ENCODE measurements around the gene EFCAB8.
"Not testable (repeated sequence)": the region's sequence is repeated elsewhere in the genome, so short reads cannot be mapped to it uniquely, and the experiment has no call there.

EFCAB8 gene

GRCh38 chr20:32962053-32962452, 103.3 kb downstream of the EFCAB8 start:
- no peak overlapping the region for H3K9ac ChIP-seq (ENCODE audit: low read depth, low read length)
- no peaks in the 10 kb centered on the region for H3K36me3 ChIP-seq (ENCODE audit: insufficient read depth, low read depth, low read length)
- H3K4me1 ChIP-seq (ENCODE audit: insufficient read depth, low read length) = no peaks in the 10 kb centered on the region
- H3K9me3 ChIP-seq (ENCODE audit: insufficient read depth, low read depth, low read length) = peaks cover 3% of the 10 kb centered on the region; the same call in 1 of the 2 replicates
- no peak overlapping the region for H3K4me3 ChIP-seq (ENCODE audit: low read length)
- no peak overlapping the region for H3K27ac ChIP-seq (ENCODE audit: low read length)
- no peaks in the 10 kb centered on the region for H3K27me3 ChIP-seq (ENCODE audit: insufficient read depth, low read length)

GRCh38 chr20:32962646-32963045, 103.9 kb downstream of the EFCAB8 start:
- H3K36me3 ChIP-seq (ENCODE audit: insufficient read depth, low read depth, low read length); H3K27me3 ChIP-seq (ENCODE audit: insufficient read depth, low read length); H3K27ac ChIP-seq (ENCODE audit: low read length); H3K4me3 ChIP-seq (ENCODE audit: low read length); H3K9ac ChIP-seq (ENCODE audit: low read depth, low read length); H3K9me3 ChIP-seq (ENCODE audit: insufficient read depth, low read depth, low read length); H3K4me1 ChIP-seq (ENCODE audit: insufficient read depth, low read length): not testable (repeated sequence)

DNA sequence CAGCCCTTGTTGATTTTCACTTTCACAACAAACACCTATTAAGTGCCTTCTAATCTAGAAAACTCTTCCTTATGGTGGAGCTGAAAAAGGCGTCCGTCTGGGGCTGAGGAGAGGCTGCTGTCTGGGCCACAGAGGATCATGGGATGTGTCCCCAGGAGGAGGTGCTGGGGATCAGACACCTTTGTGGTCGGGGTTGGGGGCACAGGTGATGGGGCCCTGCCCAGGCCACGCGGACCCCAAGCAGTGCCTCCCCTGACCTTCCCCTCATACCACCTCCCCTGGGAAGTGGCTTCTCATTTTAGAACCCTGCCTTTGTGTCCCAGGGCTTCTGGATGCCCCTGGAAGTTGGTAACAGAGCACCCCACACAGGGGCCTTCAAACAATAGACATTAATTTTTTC, 104.5 kb downstream of the EFCAB8 start:
- Histone ChIP-seq H3K9me3 (ENCODE audit: insufficient read depth, low read depth, low read length) (no peaks in the 10 kb centered on the region), H3K27ac (ENCODE audit: low read length) (no peak overlapping the region), H3K36me3 (ENCODE audit: insufficient read depth, low read depth, low read length) (no peaks in the 10 kb centered on the region), H3K9ac (ENCODE audit: low read depth, low read length) (no peak overlapping the region), H3K27me3 (ENCODE audit: insufficient read depth, low read length) (no peaks in the 10 kb centered on the region), H3K4me1 (ENCODE audit: insufficient read depth, low read length) (no peaks in the 10 kb centered on the region), H3K4me3 (ENCODE audit: low read length) (no peak overlapping the region)

DNA sequence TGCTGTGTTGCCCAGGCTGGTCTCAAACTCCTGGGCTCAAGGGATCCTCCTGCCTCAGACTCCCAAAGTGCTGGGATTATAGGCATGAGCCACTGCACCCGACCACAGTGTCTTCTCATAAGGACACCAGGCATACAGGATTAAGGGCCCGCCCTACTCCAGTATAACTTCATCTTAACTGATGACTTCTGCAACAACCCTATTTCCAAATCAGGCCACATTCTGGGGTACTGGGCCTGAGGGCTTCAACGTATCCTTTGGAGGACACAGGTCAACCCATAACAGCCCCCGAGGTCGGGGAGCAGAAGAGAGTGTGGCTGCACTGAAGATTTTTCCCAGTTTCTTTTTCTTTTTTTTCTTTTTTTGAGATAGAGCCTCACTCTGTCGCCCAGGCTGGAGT, 105.9 kb downstream of the EFCAB8 start:
- Histone ChIP-seq H3K36me3 (ENCODE audit: insufficient read depth, low read depth, low read length) (no peaks in the 10 kb centered on the region), H3K9me3 (ENCODE audit: insufficient read depth, low read depth, low read length) (no peaks in the 10 kb centered on the region), H3K9ac (ENCODE audit: low read depth, low read length) (no peak overlapping the region), H3K27ac (ENCODE audit: low read length) (no peak overlapping the region), H3K27me3 (ENCODE audit: insufficient read depth, low read length) (no peaks in the 10 kb centered on the region), H3K4me1 (ENCODE audit: insufficient read depth, low read length) (no peaks in the 10 kb centered on the region), H3K4me3 (ENCODE audit: low read length) (no peak overlapping the region)

DNA sequence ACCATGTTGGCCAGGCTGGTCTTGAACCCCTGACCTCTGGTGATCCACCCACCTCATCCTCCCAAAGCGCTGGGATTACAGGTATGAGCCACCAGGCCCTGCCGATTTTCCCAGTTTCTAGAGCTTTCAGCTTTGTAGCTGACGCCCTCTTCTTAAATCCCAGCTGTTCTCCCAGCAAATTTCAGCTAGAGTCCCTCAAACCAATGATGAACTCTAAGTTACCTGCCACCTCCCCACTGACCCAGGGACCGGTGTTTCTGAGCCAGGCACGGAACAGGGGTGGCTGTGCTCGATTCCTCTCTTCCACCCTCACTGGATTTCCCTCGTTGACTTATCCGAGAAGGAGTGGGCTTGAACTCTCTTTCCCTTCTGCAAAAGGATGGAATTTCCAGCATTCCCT, 106.4 kb downstream of the EFCAB8 start:
- Histone ChIP-seq H3K9me3 (ENCODE audit: insufficient read depth, low read depth, low read length) (no peaks in the 10 kb centered on the region), H3K4me3 (ENCODE audit: low read length) (no peak overlapping the region), H3K9ac (ENCODE audit: low read depth, low read length) (no peak overlapping the region), H3K4me1 (ENCODE audit: insufficient read depth, low read length) (no peaks in the 10 kb centered on the region), H3K36me3 (ENCODE audit: insufficient read depth, low read depth, low read length) (no peaks in the 10 kb centered on the region), H3K27me3 (ENCODE audit: insufficient read depth, low read length) (no peaks in the 10 kb centered on the region), H3K27ac (ENCODE audit: low read length) (no peak overlapping the region)

DNA sequence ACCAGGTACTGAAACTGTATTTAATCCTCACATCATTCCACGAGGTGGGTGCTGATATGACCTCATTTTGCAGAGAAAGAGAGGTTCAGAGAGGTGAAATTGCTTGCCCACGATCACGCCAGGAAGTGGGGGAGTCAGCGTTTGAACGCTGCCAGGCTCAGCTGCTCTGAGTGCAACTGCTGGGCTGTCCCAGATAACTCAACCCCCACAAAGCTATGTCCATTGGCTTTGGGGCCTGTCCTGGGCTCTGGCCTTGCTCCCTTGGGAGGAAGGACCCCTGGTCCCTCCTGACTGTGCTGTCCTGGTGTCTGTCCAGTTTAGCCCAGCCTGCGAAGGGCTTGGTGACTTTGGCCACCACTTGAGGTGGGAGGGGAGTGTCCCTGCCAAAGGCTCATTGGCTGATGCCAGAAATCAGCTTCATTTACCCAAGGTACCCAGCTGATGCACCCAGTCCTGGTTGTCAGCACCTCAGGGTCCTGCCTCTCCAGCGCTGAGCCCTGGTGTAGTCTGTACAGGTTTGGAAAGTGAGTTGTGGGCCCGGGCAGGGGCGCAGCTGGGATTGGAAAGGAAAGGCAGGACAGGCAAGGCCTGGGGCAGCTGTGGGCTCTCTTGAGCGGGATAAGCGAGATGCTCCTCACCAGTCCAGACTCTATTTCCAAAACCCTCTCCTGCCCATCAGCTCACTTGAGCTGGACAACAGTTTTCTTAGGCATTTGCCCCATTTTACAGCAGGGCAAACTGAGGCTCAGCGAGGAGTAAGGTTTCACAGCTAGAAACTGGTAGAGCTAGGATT, 107.1 kb downstream of the EFCAB8 start:
- Histone ChIP-seq H3K9me3 (ENCODE audit: insufficient read depth, low read depth, low read length) (no peaks in the 10 kb centered on the region), H3K4me1 (ENCODE audit: insufficient read depth, low read length) (no peaks in the 10 kb centered on the region), H3K4me3 (ENCODE audit: low read length) (no peak overlapping the region), H3K36me3 (ENCODE audit: insufficient read depth, low read depth, low read length) (no peaks in the 10 kb centered on the region), H3K27me3 (ENCODE audit: insufficient read depth, low read length) (no peaks in the 10 kb centered on the region), H3K27ac (ENCODE audit: low read length) (no peak overlapping the region), H3K9ac (ENCODE audit: low read depth, low read length) (no peak overlapping the region)

GRCh38 chr20:32966382-32966781, 107.7 kb downstream of the EFCAB8 start:
- H3K4me3 ChIP-seq (ENCODE audit: low read length) = no peak overlapping the region
- no peaks in the 10 kb centered on the region for H3K27me3 ChIP-seq (ENCODE audit: insufficient read depth, low read length)
- no peak overlapping the region for H3K27ac ChIP-seq (ENCODE audit: low read length)
- H3K36me3 ChIP-seq (ENCODE audit: insufficient read depth, low read depth, low read length) = no peaks in the 10 kb centered on the region
- H3K4me1 ChIP-seq (ENCODE audit: insufficient read depth, low read length) = no peaks in the 10 kb centered on the region
- H3K9ac ChIP-seq (ENCODE audit: low read depth, low read length) = no peak overlapping the region
- H3K9me3 ChIP-seq (ENCODE audit: insufficient read depth, low read depth, low read length) = no peaks in the 10 kb centered on the region

- H3K4me1 ChIP-seq (ENCODE audit: insufficient read depth, low read length) = peaks cover 7% of the 10 kb centered on the region; the same call in 1 of the 2 replicates
- H3K4me3 ChIP-seq (ENCODE audit: low read length) = no peak overlapping the region
- no peaks in the 10 kb centered on the region for H3K27me3 ChIP-seq (ENCODE audit: insufficient read depth, low read length)
- no peaks in the 10 kb centered on the region for H3K36me3 ChIP-seq (ENCODE audit: insufficient read depth, low read depth, low read length)
- H3K27ac ChIP-seq (ENCODE audit: low read length) = no peak overlapping the region
- no peaks in the 10 kb centered on the region for H3K9me3 ChIP-seq (ENCODE audit: insufficient read depth, low read depth, low read length)
- H3K9ac ChIP-seq (ENCODE audit: low read depth, low read length) = no peak overlapping the region
Measured at GRCh38 chr20:32966881-32967781, 108.4 kb downstream of the EFCAB8 start.

DNA sequence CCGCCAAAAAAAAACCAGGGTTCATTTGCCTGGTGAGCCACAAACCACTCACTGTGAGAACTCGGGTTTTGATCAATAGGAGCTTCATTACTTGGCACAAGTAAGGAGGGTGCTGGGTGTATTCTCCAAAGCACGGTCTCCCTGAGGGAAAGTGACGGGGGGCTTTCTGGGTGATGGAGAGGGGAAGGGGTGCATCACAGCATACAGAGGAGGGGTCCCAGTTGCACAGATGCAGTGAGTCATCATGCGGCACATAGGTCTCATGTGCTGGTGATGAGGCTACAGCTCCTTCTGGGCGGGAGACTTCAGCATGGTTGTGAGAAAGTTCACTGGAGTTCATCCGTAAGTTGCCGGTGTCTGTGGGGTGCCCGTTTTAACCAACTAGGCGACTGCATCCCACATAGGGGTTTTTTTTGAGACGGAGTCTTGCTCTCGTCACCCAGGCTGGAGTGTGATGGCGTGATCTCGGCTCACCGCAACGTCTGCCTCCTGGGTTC, 109.3 kb downstream of the EFCAB8 start:
- Histone ChIP-seq H3K9me3 (ENCODE audit: insufficient read depth, low read depth, low read length) (no peaks in the 10 kb centered on the region), H3K36me3 (ENCODE audit: insufficient read depth, low read depth, low read length) (no peaks in the 10 kb centered on the region), H3K4me1 (ENCODE audit: insufficient read depth, low read length) (peaks cover 8% of the 10 kb centered on the region; the same call in 1 of the 2 replicates), H3K9ac (ENCODE audit: low read depth, low read length) (no peak overlapping the region), H3K4me3 (ENCODE audit: low read length) (no peak overlapping the region), H3K27me3 (ENCODE audit: insufficient read depth, low read length) (no peaks in the 10 kb centered on the region), H3K27ac (ENCODE audit: low read length) (no peak overlapping the region)

DNA sequence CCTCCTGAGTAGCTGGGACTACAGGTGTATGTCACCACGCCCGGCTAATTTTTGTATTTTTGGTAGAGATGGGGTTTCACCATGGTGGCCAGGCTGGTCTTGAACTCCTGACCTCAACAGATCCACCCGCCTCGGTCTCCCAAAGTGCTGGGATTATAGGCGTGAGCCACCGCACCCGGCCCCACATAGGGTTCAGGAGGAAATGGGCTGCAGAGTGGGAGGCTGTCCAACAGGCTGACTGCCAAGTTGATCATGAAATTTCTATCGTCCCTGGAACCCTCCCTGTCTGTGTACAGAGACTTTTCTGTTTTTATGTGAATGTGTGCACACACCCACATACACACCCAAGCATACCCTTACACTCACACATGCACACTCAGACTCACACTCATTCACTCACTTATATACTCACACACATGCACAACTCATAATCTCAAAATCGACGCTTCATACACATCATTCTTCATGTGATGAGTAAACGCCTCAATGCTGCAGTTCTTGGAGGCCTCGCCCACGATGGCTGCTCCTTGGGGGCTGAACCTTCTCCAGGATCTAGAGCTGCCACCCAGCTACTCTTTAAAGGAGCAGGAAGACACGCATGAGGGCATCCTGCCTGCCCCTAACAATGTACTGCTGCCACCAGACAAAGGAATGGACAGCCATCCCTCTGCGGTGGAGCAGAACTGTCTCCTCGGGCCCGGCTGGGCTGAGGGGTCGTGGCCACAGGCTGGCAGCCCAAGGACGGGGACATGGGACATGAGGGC, 109.9 kb downstream of the EFCAB8 start:
- Histone ChIP-seq H3K4me1 (ENCODE audit: insufficient read depth, low read length) (peaks cover 8% of the 10 kb centered on the region; the same call in 1 of the 2 replicates), H3K9ac (ENCODE audit: low read depth, low read length) (no peak overlapping the region), H3K4me3 (ENCODE audit: low read length) (no peak overlapping the region), H3K27ac (ENCODE audit: low read length) (no peak overlapping the region), H3K9me3 (ENCODE audit: insufficient read depth, low read depth, low read length) (no peaks in the 10 kb centered on the region), H3K36me3 (ENCODE audit: insufficient read depth, low read depth, low read length) (no peaks in the 10 kb centered on the region), H3K27me3 (ENCODE audit: insufficient read depth, low read length) (no peaks in the 10 kb centered on the region)

DNA sequence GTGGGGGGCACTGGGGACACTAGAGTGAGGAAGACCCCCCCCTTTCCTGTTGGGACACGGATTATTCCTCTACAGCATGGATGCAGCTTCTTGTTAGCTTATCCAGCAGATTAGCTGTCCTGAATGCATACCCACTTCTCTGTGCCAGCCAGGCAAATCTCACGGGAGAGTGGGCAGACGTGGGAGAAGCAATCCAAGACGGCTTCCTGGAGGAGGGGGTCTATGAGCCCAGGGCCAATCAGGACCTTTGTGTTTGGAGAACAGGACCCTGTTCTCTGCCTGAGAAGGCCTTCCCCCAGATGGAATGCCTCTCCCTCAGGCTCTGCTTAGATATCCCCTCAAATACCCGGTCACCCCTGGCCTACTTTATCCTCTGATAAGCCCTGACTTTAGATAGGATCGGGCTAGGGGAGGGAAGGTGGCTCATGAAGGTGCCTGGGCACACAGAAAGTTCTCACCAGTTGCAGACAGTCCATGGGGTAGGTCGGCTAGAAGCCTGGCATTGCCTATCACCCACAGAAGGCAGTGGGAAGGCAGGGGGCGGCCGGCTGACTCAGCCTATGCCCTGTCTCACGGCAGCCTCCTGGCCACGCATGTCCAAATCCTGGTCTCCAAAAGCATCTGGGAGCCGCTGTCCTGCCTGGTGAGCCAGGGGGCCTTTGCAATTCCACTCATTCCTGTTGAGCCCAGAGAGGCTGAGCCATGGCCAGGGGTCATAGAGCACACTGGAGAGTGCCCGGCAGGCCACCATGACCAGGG, 110.8 kb downstream of the EFCAB8 start:
- Histone ChIP-seq H3K4me1 (ENCODE audit: insufficient read depth, low read length) (peaks cover 15% of the 10 kb centered on the region; the same call in 1 of the 2 replicates), H3K27me3 (ENCODE audit: insufficient read depth, low read length) (no peaks in the 10 kb centered on the region), H3K36me3 (ENCODE audit: insufficient read depth, low read depth, low read length) (no peaks in the 10 kb centered on the region), H3K9me3 (ENCODE audit: insufficient read depth, low read depth, low read length) (no peaks in the 10 kb centered on the region), H3K27ac (ENCODE audit: low read length) (no peak overlapping the region), H3K9ac (ENCODE audit: low read depth, low read length) (no peak overlapping the region), H3K4me3 (ENCODE audit: low read length) (no peak overlapping the region)
